LNCaP clone FGC (cell line): ENCODE measurements around the gene MOB4.
"Not testable (repeated sequence)": the region's sequence is repeated elsewhere in the genome, so short reads cannot be mapped to it uniquely, and the experiment has no call there.

Experiments used
- DNase-seq: peaks from one replicate; pipeline ENCODE4 v3.0.0-alpha.2; 2011; ENCODE audit warnings: low read depth
- H3K4me3 ChIP-seq: 2 replicates; pipeline ENCODE4 v1.5.1; 2011; ENCODE audit warnings: mild to moderate bottlenecking, low read depth, low read length, control low read depth
- TF ChIP-seq, protein P1 (sequence below): IDR thresholded peaks from 2 replicates; pipeline ENCODE4 v1.5.1; 2012; ENCODE audit warnings: mild to moderate bottlenecking; ENCODE audit not compliant: control insufficient read depth, insufficient read depth; ENCODE audit errors: extremely low read depth

MOB4 gene

DNA sequence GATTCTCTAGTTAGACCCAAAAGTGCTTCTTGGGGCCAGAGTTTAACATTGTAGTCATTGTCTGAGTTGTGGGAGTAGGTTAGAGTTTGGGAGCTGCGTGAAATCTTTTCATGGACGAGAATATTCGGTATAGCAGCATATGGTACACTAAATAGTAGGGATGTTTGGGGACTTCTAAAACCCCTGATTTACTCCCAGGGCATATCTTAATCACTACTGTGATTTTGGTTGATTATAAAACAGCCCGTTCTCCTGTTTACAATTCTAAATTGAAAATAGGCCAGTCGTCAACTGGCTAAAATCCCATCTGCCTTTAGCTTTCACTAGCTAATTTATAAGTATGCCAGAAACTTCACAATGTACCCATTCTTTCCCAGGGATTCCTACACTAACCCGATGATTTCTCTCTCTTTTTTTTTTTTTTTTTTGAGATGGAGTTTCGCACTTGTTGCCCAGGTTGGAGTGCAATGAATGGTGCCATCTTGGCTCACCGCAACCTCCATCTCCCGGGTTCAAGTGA lies 44.3 kb downstream of the MOB4 start:
- no peak for DNase-seq
- TF ChIP-seq, protein P1, sequence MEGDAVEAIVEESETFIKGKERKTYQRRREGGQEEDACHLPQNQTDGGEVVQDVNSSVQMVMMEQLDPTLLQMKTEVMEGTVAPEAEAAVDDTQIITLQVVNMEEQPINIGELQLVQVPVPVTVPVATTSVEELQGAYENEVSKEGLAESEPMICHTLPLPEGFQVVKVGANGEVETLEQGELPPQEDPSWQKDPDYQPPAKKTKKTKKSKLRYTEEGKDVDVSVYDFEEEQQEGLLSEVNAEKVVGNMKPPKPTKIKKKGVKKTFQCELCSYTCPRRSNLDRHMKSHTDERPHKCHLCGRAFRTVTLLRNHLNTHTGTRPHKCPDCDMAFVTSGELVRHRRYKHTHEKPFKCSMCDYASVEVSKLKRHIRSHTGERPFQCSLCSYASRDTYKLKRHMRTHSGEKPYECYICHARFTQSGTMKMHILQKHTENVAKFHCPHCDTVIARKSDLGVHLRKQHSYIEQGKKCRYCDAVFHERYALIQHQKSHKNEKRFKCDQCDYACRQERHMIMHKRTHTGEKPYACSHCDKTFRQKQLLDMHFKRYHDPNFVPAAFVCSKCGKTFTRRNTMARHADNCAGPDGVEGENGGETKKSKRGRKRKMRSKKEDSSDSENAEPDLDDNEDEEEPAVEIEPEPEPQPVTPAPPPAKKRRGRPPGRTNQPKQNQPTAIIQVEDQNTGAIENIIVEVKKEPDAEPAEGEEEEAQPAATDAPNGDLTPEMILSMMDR: no peak
- H3K4me3 ChIP-seq: no peak overlapping the region

DNA sequence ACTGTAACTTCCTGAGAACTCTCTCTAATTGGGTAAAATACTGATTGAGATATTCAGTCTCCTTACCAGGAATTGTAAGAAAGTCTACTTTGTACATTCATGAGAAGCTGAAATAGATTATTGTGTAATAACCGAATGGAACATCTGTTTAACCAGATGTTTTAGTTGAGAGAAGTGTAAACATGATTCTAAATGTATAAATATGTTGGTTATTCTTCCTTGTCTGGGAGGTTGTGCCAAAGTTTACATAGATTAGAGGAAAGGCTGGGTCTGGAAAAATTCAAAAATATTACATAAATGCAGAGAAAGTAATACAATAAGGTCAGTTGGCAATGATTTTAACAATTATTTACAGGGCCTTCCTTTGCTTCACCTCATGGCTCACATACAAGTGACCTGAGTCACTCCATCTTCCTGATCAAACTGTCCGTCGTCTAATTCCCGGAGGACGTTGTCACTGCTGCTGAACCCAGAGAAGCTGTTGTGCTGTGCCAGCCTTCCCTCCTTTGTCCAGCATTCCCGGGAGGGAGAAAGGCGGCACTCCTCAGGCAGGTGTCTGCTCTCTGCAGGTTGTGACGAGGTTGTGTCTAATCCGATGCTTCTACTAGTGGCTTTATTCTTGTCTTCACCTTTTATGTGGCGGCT lies 55.9 kb downstream of the MOB4 start:
- DNase-seq: no peak
- TF ChIP-seq, protein P1: no peak
- no peak overlapping the region for H3K4me3 ChIP-seq

DNA sequence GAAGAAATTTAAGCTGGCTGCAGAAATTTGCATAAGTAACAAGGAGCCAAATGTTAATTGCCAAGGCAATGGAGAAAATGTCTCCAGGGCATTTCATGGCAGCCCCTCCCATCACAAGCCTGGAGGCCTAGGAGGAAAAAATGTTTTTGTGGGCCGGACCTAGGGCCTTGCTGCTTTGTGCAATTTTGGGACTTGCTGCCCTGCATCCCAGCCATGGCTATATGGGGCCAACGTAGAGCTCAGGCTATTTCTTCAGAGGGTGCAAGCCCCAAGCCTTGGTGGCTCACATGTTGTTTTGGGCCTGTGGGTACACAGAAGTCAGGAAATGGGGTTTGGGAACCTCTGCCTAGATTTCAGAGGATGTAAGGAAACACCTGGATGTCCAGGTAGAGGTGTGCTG lies 57.7 kb downstream of the MOB4 start:
- TF ChIP-seq, protein P1: no peak
- no peak for DNase-seq
- no peak overlapping the region for H3K4me3 ChIP-seq

DNA sequence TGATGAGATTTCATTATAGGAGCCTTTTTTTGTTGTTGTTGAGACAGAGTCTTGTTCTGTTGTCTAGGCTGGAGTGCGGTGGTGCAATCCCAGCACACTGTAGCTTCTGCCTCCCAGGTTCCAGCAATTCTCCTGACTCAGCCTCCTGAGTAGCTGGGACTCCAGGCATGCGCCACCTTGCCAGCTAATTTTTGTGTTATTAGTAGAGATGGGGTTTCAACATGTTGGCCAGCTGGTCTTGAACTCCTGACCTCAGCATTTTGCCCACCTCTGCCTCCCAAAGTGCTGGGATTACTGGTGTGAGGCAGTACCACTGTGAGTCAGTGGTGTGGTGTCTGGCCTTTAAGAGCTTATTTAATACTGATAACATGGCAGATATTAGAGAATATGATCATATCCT lies 60.1 kb downstream of the MOB4 start:
- H3K4me3 ChIP-seq: no peak overlapping the region
- DNase-seq: no peak
- TF ChIP-seq, protein P1: no peak

DNA sequence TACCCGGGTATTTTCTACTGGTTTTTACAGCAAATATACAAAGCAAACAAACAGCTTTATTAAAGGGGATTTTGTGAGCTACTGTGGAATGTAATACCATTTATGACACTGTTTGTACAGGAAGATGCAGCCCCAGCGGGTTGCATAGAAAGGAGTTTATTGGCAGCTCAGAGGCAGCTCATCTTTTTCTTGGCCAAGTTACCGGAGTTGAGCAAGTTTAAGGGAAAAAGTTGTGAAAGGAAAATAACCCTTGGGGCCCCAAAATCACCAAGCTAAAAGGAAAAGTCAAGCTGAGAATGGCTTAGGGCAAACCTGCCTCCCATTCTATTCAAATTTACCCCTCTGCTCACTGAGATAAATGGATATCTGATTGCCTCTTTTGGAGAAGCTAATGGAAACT lies 60.8 kb downstream of the MOB4 start:
- peak; percentile 33 for DNase-seq
- TF ChIP-seq, protein P1: no peak

DNA sequence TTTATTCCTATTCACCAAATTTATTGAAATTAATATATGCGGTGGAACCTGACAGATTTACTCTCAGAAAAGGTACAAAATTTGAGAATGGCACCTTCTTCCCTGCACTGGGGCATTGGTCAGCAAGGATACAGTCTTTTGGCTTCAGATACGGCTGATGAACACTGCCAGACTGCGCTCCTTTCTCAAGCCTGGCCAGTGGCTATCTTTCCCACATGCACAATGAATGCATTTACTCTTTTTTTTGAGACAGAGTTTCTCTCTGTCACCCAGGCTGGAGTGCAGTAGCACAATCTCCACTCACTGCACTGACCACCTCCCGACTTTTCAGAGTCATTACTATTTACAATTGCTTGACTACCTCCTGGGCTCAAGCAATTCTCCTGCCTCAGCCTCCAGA lies 61.6 kb downstream of the MOB4 start:
- no peak overlapping the region for H3K4me3 ChIP-seq
- TF ChIP-seq, protein P1: no peak

More for the DNA sequence above, 60.8 kb downstream of the MOB4 start:
- no peak overlapping the region for H3K4me3 ChIP-seq

DNA sequence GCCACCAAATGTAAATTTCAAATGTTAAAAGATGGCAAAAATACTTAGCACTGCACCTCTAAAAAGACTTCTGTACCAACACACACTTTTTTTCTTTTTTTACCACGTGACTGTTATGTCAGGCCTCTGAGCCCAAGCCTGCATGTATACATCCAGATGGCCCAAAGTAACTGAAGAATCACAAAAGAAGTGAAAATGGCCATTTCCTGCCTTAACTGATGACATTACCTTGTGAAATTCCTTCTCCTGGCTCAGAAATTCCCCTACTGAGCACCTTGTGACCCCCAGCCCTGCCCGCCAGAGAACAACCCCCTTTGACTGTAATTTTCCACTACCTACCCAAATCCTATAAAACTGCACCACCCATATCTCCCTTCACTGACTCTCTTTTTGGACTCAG lies 62.4 kb downstream of the MOB4 start:
- DNase-seq, H3K4me3 ChIP-seq: not testable (repeated sequence)

More for the DNA sequence above, 61.6 kb downstream of the MOB4 start:
- DNase-seq: no peak

DNA sequence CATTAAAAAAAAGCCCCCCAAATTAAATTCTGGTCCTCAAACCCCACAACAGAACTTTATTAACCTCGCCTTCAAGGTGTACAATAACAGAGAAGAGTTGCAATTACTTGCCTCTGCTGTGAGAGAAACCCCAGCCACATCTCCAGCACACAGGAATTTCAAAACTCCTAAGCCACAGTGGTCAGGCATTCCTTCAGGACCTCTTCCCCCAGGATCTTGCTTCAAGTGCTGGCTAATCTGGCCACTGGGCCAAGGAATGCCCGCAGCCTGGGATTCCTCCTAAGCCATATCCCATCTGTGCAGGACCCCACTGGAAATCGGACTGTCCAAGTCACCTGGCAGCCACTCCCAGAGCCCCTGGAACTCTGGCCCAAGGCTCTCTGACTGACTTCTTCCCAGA lies 64.3 kb downstream of the MOB4 start:
- H3K4me3 ChIP-seq, DNase-seq: not testable (repeated sequence)

DNA sequence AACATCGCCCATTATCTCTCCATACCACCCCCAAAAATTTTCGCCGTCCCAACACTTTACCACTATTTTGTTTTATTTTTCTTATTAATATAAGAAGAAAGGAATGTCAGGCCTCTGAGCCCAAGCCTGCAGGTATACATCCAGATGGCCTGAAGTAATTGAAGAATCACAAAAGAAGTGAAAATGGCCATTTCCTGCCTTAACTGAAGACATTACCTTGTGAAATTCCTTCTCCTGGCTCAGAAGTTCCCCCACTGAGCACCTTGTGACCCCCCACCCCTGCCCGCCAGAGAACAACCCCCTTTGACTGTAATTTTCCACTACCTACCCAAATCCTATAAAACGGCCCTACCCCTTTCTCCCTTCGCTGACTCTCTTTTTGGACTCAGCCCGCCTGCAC lies 71.4 kb downstream of the MOB4 start:
- not testable (repeated sequence) for H3K4me3 ChIP-seq, DNase-seq
